ENCODE data around the gene ZC3H18. TPM values are rescaled to one million over a fixed set of nuclear protein-coding genes. Genes with fewer than 3 reads are reported as not detected.
A peak's percentile ranks its signal among the peaks of the same experiment; 100 is the strongest.

Gene ZC3H18
- total and polyA plus RNA-seq, 9 donors, result 9.2 to 34.8 (median 31.4) TPM

DNA sequence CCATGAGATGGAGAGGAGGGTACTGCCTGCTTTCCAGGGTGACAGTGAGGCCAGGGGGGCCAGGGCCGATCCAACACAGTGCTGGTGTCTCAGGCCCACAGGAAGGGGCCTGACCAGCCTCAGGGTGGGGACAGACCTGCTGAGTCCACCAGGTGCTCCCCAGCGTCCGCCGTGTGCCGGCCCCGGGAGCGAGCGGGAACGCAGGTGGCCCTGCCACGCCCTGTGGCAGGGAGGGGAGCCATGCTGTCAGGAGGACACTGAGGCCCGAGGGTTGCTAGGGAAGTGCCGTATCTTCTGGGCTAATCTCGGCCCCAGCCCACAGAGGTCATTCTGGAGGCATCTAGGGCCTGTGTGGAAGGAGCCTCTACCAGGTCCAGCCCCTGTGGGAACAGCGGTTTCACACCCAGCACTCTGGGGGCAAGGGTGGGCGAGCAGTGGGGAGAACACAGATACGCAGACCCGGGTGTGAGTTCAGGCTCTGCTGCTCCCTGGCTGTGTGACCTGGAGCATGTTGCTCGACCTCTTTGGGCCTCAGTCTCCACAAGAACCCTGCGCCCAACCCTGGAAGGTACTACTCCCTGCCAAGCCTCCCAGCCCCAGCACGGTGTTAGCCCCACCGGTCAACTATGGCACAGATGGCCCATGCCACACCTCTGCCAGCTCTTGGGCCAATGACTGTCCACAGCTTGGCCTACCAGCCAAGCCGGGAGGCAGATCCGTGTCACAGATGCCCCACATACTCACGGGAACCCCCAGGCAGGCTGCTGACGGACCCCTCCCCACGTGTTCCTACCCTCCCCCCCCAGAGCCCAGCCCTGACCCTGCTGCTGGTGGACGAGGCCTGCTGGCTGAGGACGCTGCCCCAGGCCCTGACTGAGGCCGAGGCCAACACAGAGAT is 43.9 kb upstream of the ZC3H18 start:
- Histone ChIP-seq H3K27me3 (ENCODE audit: control insufficient read depth, insufficient read depth, low read length) (peaks cover 25% of the 10 kb centered on the region), H3K4me3 (ENCODE audit: low read length) (no peak overlapping the region), H3K4me1 (ENCODE audit: control insufficient read depth, insufficient read depth, low read length) (peaks cover 21% of the 10 kb centered on the region), H3K36me3 (ENCODE audit: control insufficient read depth, insufficient read depth, low read length) (peaks cover 22% of the 10 kb centered on the region), H3K27ac (ENCODE audit: low read length) (no peak overlapping the region), H3K9me3 (replicated peaks; ENCODE audit: control insufficient read depth, low read depth, low read length) (no peaks in the 10 kb centered on the region)
- DNase-seq, result no peak
- WGBS (ENCODE audit: insufficient coverage), result 64% methylated on average over 24 of the region's 29 CpGs

GRCh38 chr16:88526906-88527185 is 43.4 kb upstream of the ZC3H18 start:
- peaks cover 23% of the 10 kb centered on the region for H3K36me3 ChIP-seq (ENCODE audit: control insufficient read depth, insufficient read depth, low read length)
- H3K27ac ChIP-seq (ENCODE audit: low read length), result no peak overlapping the region
- no peak for DNase-seq
- WGBS (ENCODE audit: insufficient coverage), result 58% methylated on average over 9 of the region's 9 CpGs
- H3K27me3 ChIP-seq (ENCODE audit: control insufficient read depth, insufficient read depth, low read length), result peaks cover 24% of the 10 kb centered on the region
- H3K4me1 ChIP-seq (ENCODE audit: control insufficient read depth, insufficient read depth, low read length), result peaks cover 26% of the 10 kb centered on the region
- H3K4me3 ChIP-seq (ENCODE audit: low read length), result no peak overlapping the region
- H3K9me3 ChIP-seq (replicated peaks; ENCODE audit: control insufficient read depth, low read depth, low read length), result no peaks in the 10 kb centered on the region

DNA sequence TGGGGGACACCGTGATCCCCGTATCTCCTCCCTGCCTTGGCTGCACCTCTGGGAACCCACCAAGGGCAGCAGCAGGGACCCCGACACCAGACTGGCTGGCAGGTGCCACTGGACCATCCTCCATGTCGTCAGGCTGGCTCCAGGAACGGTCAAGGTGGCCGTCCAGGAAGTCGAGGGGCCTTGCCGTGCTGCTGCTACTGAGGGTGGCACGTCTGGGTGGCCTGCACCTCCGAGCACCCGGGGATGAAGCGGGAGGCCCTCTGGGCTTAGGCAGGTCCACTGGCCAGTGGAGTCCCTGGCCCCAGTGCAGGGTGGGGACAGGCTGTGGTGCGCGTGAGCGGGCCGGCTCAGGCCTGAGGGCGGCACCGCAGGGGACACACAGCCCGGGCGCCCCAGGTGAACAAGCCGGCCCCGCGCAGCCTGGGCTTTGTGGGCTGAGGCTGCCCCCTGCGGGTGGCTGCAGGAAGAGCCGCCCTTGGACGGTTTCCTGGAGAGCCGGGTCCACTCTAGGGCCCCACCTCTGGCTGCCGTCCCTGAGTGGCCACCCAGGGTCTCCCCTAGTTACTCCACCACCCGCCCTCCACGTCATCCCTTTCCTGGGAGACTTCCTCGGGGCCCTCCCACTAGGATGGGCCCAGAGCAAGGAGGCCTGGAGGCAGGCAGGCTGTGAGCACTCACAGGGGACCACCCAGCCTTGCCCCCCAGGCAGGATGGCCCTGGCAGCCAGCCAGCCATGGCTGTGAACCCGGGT is 42.8 kb upstream of the ZC3H18 start:
- Histone ChIP-seq H3K27ac (ENCODE audit: low read length) (no peak overlapping the region), H3K4me3 (ENCODE audit: low read length) (no peak overlapping the region)

GRCh38 chr16:88527937-88528743 is 42.1 kb upstream of the ZC3H18 start:
- DNase-seq, result no peak
- no peaks in the 10 kb centered on the region for H3K9me3 ChIP-seq (replicated peaks; ENCODE audit: control insufficient read depth, low read depth, low read length)
- no peak overlapping the region for H3K27ac ChIP-seq (ENCODE audit: low read length)
- 78% methylated on average over 20 of the region's 30 CpGs for WGBS (ENCODE audit: insufficient coverage)
- no peak overlapping the region for H3K4me3 ChIP-seq (ENCODE audit: low read length)
- H3K36me3 ChIP-seq (ENCODE audit: control insufficient read depth, insufficient read depth, low read length), result peaks cover 23% of the 10 kb centered on the region
- H3K4me1 ChIP-seq (ENCODE audit: control insufficient read depth, insufficient read depth, low read length), result peaks cover 36% of the 10 kb centered on the region
- peaks cover 13% of the 10 kb centered on the region for H3K27me3 ChIP-seq (ENCODE audit: control insufficient read depth, insufficient read depth, low read length)

More for the DNA sequence above, 42.8 kb upstream of the ZC3H18 start:
- Histone ChIP-seq H3K9me3 (replicated peaks; ENCODE audit: control insufficient read depth, low read depth, low read length) (no peaks in the 10 kb centered on the region), H3K4me1 (ENCODE audit: control insufficient read depth, insufficient read depth, low read length) (peaks cover 31% of the 10 kb centered on the region), H3K36me3 (ENCODE audit: control insufficient read depth, insufficient read depth, low read length) (peaks cover 23% of the 10 kb centered on the region), H3K27me3 (ENCODE audit: control insufficient read depth, insufficient read depth, low read length) (peaks cover 20% of the 10 kb centered on the region)
- peak; percentile 87 for DNase-seq
- WGBS (ENCODE audit: insufficient coverage), result 27% methylated on average over 28 of the region's 32 CpGs

- H3K27me3 ChIP-seq (ENCODE audit: control insufficient read depth, insufficient read depth, low read length), result peaks cover 6% of the 10 kb centered on the region
- H3K4me1 ChIP-seq (ENCODE audit: control insufficient read depth, insufficient read depth, low read length), result peaks cover 32% of the 10 kb centered on the region
- H3K27ac ChIP-seq (ENCODE audit: low read length), result no peak overlapping the region
- peaks cover 23% of the 10 kb centered on the region for H3K36me3 ChIP-seq (ENCODE audit: control insufficient read depth, insufficient read depth, low read length)
- no peak overlapping the region for H3K4me3 ChIP-seq (ENCODE audit: low read length)
- DNase-seq, result no peak
- WGBS (ENCODE audit: insufficient coverage), result 85% methylated on average over 22 of the region's 22 CpGs
- H3K9me3 ChIP-seq (replicated peaks; ENCODE audit: control insufficient read depth, low read depth, low read length), result no peaks in the 10 kb centered on the region
Observed at GRCh38 chr16:88528902-88529318, 41.3 kb upstream of the ZC3H18 start.

DNA sequence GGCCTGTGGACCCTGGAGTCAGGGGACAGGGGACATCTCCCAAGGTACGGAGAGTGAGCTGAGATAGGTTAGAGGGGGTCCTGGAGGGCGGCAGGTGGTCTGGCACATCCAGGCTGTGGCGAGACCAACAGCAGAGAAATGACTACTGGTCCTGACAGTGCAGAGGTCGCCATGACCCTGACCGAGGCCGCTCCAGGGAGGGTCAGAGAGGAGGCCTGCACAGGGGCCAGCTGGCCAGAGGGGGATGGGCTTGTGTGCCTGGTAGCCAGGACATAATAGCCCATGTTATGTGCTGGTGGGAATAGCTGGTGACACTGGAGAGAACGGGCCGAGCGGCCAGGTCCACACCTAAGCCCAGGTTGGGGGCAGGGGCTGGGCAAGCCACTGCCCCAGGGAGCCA is 40.6 kb upstream of the ZC3H18 start:
- Histone ChIP-seq H3K27me3 (ENCODE audit: control insufficient read depth, insufficient read depth, low read length) (peaks cover under 1% of the 10 kb centered on the region), H3K36me3 (ENCODE audit: control insufficient read depth, insufficient read depth, low read length) (peaks cover 23% of the 10 kb centered on the region), H3K4me3 (ENCODE audit: low read length) (no peak overlapping the region), H3K4me1 (ENCODE audit: control insufficient read depth, insufficient read depth, low read length) (peaks cover 32% of the 10 kb centered on the region), H3K27ac (ENCODE audit: low read length) (no peak overlapping the region), H3K9me3 (replicated peaks; ENCODE audit: control insufficient read depth, low read depth, low read length) (no peaks in the 10 kb centered on the region)
- DNase-seq, result no peak
- WGBS (ENCODE audit: insufficient coverage), result 83% methylated on average over 9 of the region's 9 CpGs

GRCh38 chr16:88530051-88530857 is 39.9 kb upstream of the ZC3H18 start:
- H3K4me3 ChIP-seq (ENCODE audit: low read length), result no peak overlapping the region
- WGBS (ENCODE audit: insufficient coverage), result 85% methylated on average over 25 of the region's 27 CpGs
- DNase-seq, result no peak
- H3K27me3 ChIP-seq (ENCODE audit: control insufficient read depth, insufficient read depth, low read length), result no peaks in the 10 kb centered on the region
- H3K4me1 ChIP-seq (ENCODE audit: control insufficient read depth, insufficient read depth, low read length), result peaks cover 36% of the 10 kb centered on the region
- no peaks in the 10 kb centered on the region for H3K9me3 ChIP-seq (replicated peaks; ENCODE audit: control insufficient read depth, low read depth, low read length)
- H3K27ac ChIP-seq (ENCODE audit: low read length), result no peak overlapping the region
- H3K36me3 ChIP-seq (ENCODE audit: control insufficient read depth, insufficient read depth, low read length), result peaks cover 26% of the 10 kb centered on the region

DNA sequence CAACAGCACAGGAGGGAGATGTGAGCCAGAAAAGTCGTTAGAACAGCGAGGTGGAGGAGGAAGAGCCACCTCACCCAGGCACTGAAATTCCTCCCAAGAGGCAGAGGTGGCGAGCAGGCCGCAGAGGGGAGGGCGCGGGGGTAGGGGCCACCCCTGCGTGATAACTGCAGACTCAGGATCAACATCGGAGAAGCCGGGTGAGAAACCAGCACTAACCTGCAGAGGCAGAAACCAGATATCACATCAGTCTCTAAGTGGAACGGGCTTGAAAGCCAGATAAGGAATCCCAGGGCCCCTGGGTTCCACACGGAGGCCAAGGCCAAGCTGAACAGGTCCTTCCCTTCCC is 39.4 kb upstream of the ZC3H18 start:
- no peak overlapping the region for H3K4me3 ChIP-seq (ENCODE audit: low read length)
- peaks cover 38% of the 10 kb centered on the region for H3K4me1 ChIP-seq (ENCODE audit: control insufficient read depth, insufficient read depth, low read length)
- no peak overlapping the region for H3K27ac ChIP-seq (ENCODE audit: low read length)
- no peaks in the 10 kb centered on the region for H3K27me3 ChIP-seq (ENCODE audit: control insufficient read depth, insufficient read depth, low read length)
- H3K9me3 ChIP-seq (replicated peaks; ENCODE audit: control insufficient read depth, low read depth, low read length), result no peaks in the 10 kb centered on the region
- 68% methylated on average over 11 of the region's 11 CpGs for WGBS (ENCODE audit: insufficient coverage)
- H3K36me3 ChIP-seq (ENCODE audit: control insufficient read depth, insufficient read depth, low read length), result peaks cover 28% of the 10 kb centered on the region
- no peak for DNase-seq

GRCh38 chr16:88531346-88531745 is 38.9 kb upstream of the ZC3H18 start:
- Histone ChIP-seq H3K27me3 (ENCODE audit: control insufficient read depth, insufficient read depth, low read length) (no peaks in the 10 kb centered on the region), H3K4me1 (ENCODE audit: control insufficient read depth, insufficient read depth, low read length) (peaks cover 34% of the 10 kb centered on the region), H3K27ac (ENCODE audit: low read length) (no peak overlapping the region), H3K9me3 (replicated peaks; ENCODE audit: control insufficient read depth, low read depth, low read length) (no peaks in the 10 kb centered on the region), H3K36me3 (ENCODE audit: control insufficient read depth, insufficient read depth, low read length) (peaks cover 28% of the 10 kb centered on the region), H3K4me3 (ENCODE audit: low read length) (no peak overlapping the region)
- WGBS (ENCODE audit: insufficient coverage), result 93% methylated on average over 7 of the region's 12 CpGs
- DNase-seq, result no peak

All from muscle of leg (tissue), 11 donors.